SJSA1 (cell line): ENCODE data around the gene ARHGEF3. TPM values are rescaled to one million over a fixed set of nuclear protein-coding genes. Genes with fewer than 3 reads are reported as not detected.
"Not testable (repeated sequence)": the region's sequence is repeated elsewhere in the genome, so short reads cannot be mapped to it uniquely, and the experiment has no call there.

Source experiments
- DNase-seq, 2 experiments: peaks; one replicate each; pipeline ENCODE4 v3.0.0-alpha.2; 2015 to 2020; ENCODE audit warnings: low spot score in 2 of 2, low read depth in 1 of 2
- H3K27ac ChIP-seq: fragments of 250-450 bp; sonication (Bioruptor Pico); 2 replicates; pipeline ENCODE4 v1.5.1; 2020; ENCODE audit warnings: mild to moderate bottlenecking, moderate library complexity
- H3K27me3 ChIP-seq: fragments of 250-450 bp; sonication (Bioruptor Pico); replicated peaks from 2 replicates; pipeline ENCODE4 v1.5.1; 2020; ENCODE audit warnings: mild to moderate bottlenecking, moderate library complexity
- H3K36me3 ChIP-seq: fragments of 250-450 bp; sonication (Bioruptor Pico); 2 replicates; pipeline ENCODE4 v1.5.1; 2020; ENCODE audit warnings: mild to moderate bottlenecking
- H3K4me1 ChIP-seq: fragments of 250-450 bp; sonication (Bioruptor Pico); replicated peaks from 2 replicates; pipeline ENCODE4 v1.6.1; 2021; ENCODE audit warnings: mild to moderate bottlenecking
- H3K4me3 ChIP-seq: fragments of 250-450 bp; sonication (Bioruptor Pico); 2 replicates; pipeline ENCODE4 v1.5.1; 2020; ENCODE audit warnings: mild to moderate bottlenecking
- H3K9me3 ChIP-seq: fragments of 250-450 bp; sonication (Bioruptor Pico); replicated peaks from 2 replicates; pipeline ENCODE4 v1.5.1; 2020; ENCODE audit warnings: mild to moderate bottlenecking
- total RNA-seq: library from RNA; depleted of rRNA; stranded (reverse); fragments of >200 nt; shearing (Covaris generic); gene quantifications from 2 replicates; pipeline ENCODE4 v1.2.3, GENCODE V29; 2014

Gene ARHGEF3
- total RNA-seq, 1 experiment from 2014 or later, result 2.2 TPM

DNA sequence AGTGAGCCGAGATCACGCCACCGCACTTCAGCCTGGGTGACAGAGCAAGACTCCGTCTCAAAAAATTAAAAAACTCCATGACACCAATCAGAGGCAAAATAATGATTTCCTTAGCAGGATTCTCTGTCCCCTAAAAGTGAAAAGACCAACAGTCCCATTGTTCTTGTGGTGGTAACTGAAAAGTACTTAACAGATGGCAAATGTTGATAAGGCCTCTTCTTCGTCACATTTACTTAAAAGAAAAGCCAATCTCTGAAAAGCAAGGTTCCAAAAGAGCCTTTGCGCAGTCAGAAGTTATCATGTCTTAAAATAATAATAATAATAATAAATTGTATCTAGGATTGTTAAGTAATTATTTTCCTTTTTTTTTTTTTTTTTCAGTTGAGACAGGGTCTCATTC lies 62.7 kb downstream of the ARHGEF3 start:
- Histone ChIP-seq H3K4me3 (no peak overlapping the region), H3K27me3 (no peaks in the 10 kb centered on the region), H3K4me1 (no peaks in the 10 kb centered on the region), H3K9me3 (no peaks in the 10 kb centered on the region), H3K27ac (no peak overlapping the region), H3K36me3 (no peaks in the 10 kb centered on the region)
- DNase-seq, result no peak

- H3K27me3 ChIP-seq, result no peaks in the 10 kb centered on the region
- no peak overlapping the region for H3K27ac ChIP-seq
- no peaks in the 10 kb centered on the region for H3K9me3 ChIP-seq
- no peak overlapping the region for H3K4me3 ChIP-seq
- no peak for DNase-seq
- H3K4me1 ChIP-seq, result no peaks in the 10 kb centered on the region
- no peaks in the 10 kb centered on the region for H3K36me3 ChIP-seq
Measured at GRCh38 chr3:56737006-56737405, 64.7 kb downstream of the ARHGEF3 start.

DNA sequence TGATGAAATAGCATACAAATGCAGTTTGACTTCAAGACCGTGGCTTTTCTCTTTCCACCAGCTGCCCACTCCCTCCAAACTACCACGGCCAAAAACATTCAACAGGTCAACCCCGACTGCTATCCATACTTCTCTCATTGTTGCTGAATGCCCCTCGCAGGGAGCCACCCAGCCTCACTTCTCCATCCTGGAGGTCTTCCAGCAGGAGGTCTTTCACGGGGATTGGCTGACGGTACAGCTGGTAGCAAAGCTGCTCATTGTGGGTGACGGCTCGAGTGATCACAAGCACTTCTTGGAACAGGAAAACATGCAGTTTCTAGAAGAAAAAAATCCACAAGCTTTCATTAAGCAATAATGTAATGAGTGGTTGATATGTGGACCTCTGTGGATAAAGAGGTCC lies 69.6 kb downstream of the ARHGEF3 start:
- H3K4me1 ChIP-seq, result no peaks in the 10 kb centered on the region
- no peak overlapping the region for H3K4me3 ChIP-seq
- H3K36me3 ChIP-seq, result no peaks in the 10 kb centered on the region
- H3K27me3 ChIP-seq, result no peaks in the 10 kb centered on the region
- H3K9me3 ChIP-seq, result no peaks in the 10 kb centered on the region
- H3K27ac ChIP-seq, result no peak overlapping the region
- no peak for DNase-seq

GRCh38 chr3:56725175-56725574 lies 76.6 kb downstream of the ARHGEF3 start:
- H3K27me3 ChIP-seq, result no peaks in the 10 kb centered on the region
- no peak for DNase-seq
- H3K4me3 ChIP-seq, result no peak overlapping the region
- no peaks in the 10 kb centered on the region for H3K36me3 ChIP-seq
- H3K9me3 ChIP-seq, result no peaks in the 10 kb centered on the region
- no peak overlapping the region for H3K27ac ChIP-seq
- H3K4me1 ChIP-seq, result no peaks in the 10 kb centered on the region

GRCh38 chr3:56724676-56725075 lies 77.1 kb downstream of the ARHGEF3 start:
- Histone ChIP-seq H3K4me3 (no peak overlapping the region), H3K9me3 (no peaks in the 10 kb centered on the region), H3K36me3 (no peaks in the 10 kb centered on the region), H3K27me3 (no peaks in the 10 kb centered on the region), H3K4me1 (no peaks in the 10 kb centered on the region), H3K27ac (no peak overlapping the region)
- DNase-seq, result no peak

DNA sequence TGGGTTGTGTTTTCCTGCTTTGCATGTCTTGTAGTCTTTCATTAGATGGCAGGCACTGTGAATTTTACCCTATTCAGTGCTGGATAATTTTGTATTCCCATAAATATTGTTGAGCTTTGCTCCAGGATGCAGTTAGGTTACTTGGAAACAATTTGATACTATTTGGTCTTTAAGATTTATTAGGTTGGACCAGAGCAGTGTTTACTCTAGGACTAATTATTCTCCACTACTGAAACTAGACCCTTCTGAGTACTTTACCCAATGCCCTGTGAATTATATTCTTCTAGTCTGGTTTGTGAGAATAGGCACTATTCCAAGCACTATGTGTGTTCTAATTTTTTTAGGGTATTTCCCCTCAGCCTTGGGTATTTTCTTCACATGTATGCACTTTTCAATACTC lies 80.9 kb downstream of the ARHGEF3 start:
- H3K27ac ChIP-seq, result no peak overlapping the region
- no peak for DNase-seq
- no peaks in the 10 kb centered on the region for H3K36me3 ChIP-seq
- no peaks in the 10 kb centered on the region for H3K4me1 ChIP-seq
- H3K4me3 ChIP-seq, result no peak overlapping the region
- no peaks in the 10 kb centered on the region for H3K9me3 ChIP-seq
- H3K27me3 ChIP-seq, result no peaks in the 10 kb centered on the region

DNA sequence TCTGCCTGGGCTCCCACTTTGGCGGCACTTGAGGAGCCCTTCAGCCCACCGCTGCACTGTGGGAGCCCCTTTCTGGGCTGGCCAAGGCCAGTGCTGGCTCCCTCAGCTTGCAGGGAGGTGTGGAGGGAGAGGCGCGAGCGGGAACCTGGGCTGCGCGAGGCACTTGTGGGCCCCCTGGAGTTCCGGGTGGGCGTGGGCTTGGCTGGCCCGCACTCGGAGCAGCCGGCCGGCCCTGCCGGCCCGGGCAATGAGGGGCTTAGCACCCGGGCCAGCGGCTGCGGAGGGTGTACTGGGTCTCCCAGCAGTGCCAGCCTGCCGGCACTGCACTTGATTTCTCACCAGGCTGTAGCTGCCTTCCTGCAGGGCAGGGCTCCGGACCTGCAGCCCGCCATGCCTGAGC lies 82.9 kb downstream of the ARHGEF3 start:
- H3K36me3 ChIP-seq, H3K27me3 ChIP-seq, H3K9me3 ChIP-seq, H3K4me3 ChIP-seq, H3K27ac ChIP-seq, H3K4me1 ChIP-seq, DNase-seq: not testable (repeated sequence)

DNA sequence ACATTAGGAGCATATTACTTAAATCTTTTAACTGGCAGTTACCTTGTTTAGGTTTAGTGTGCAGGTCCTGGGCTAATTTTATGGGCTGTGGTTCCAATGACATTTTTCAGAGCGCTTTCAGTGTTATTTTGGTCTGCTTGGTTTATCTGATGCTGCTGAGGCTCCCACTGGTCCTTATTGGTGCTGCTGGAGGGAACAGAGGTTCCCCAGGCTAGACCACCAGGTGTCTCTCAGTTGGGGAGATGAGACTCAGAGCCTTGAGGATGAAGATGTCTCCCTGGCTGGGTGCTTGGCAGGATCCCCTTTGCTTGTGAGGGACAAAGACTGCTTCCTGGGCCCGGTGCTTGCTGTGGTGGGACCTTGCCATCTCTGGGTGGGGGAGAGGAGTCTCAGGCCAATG lies 90.4 kb downstream of the ARHGEF3 start:
- DNase-seq, result no peak
- Histone ChIP-seq H3K4me3 (no peak overlapping the region), H3K36me3 (no peaks in the 10 kb centered on the region)

DNA sequence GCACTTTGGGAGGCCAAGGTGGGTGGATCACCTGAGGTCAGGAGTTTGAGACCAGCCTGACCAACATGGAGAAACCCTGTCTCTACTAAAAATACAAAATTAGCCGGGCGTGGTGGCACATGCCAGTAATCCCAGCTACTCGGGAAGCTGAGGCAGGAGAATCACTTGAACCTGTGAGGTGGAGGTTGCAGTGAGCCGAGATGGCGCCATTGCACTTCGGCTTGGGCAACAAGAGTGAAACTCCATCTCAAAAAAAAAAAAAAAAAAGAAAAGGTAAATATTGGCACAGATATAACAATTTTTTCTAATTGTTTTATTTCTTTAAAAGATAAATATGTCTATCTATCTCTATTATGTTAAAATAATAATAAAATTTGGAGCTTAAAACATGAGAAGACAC lies 94.3 kb downstream of the ARHGEF3 start:
- H3K27me3 ChIP-seq, H3K4me3 ChIP-seq, H3K9me3 ChIP-seq, H3K4me1 ChIP-seq, H3K36me3 ChIP-seq, DNase-seq, H3K27ac ChIP-seq: not testable (repeated sequence)

More for the DNA sequence above, 90.4 kb downstream of the ARHGEF3 start:
- H3K9me3 ChIP-seq, result no peaks in the 10 kb centered on the region
- no peaks in the 10 kb centered on the region for H3K27me3 ChIP-seq
- no peaks in the 10 kb centered on the region for H3K4me1 ChIP-seq
- H3K27ac ChIP-seq, result no peak overlapping the region

DNA sequence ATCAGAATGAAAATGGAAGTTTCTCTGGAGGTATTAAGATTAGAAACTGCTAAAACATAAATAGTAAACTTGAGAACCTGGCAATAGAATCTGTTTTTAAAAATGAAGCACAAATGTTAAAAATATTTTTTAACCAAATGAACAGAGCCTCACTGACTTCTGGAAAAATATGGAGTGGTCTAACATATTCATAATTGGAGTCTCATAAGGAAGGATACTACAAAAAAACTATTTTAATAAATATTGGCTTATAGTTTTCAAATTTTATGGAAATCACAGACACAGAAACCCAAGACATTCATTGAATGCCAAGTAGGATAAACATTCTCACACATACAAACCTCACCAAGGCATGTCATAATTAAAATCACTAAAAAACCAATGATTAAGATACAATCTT lies 95.1 kb downstream of the ARHGEF3 start:
- no peak overlapping the region for H3K4me3 ChIP-seq
- H3K27ac ChIP-seq, result no peak overlapping the region
- no peaks in the 10 kb centered on the region for H3K9me3 ChIP-seq
- DNase-seq, result no peak
- no peaks in the 10 kb centered on the region for H3K4me1 ChIP-seq
- no peaks in the 10 kb centered on the region for H3K36me3 ChIP-seq
- H3K27me3 ChIP-seq, result no peaks in the 10 kb centered on the region

DNA sequence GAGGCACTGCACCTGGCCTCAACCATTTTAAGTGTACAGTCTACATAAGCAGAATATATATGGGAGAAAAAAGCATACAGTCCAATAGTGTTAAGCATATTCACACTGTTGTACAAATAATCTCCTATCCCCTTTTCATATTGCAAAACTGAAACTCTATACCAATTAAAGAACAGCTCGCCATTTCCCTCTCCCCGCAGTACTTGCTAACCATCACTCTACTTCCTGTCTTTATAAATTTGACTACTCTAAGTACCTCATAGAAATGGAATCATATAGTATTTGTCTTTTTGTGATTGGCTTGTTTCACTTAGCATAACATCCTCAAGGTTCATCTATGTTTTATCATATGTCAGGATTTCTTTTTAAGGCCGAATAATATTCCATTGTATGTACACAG lies 97.0 kb downstream of the ARHGEF3 start:
- H3K27me3 ChIP-seq, result no peaks in the 10 kb centered on the region
- no peak for DNase-seq
- H3K4me3 ChIP-seq, result no peak overlapping the region
- H3K36me3 ChIP-seq, result no peaks in the 10 kb centered on the region
- no peaks in the 10 kb centered on the region for H3K9me3 ChIP-seq
- no peak overlapping the region for H3K27ac ChIP-seq
- no peaks in the 10 kb centered on the region for H3K4me1 ChIP-seq

DNA sequence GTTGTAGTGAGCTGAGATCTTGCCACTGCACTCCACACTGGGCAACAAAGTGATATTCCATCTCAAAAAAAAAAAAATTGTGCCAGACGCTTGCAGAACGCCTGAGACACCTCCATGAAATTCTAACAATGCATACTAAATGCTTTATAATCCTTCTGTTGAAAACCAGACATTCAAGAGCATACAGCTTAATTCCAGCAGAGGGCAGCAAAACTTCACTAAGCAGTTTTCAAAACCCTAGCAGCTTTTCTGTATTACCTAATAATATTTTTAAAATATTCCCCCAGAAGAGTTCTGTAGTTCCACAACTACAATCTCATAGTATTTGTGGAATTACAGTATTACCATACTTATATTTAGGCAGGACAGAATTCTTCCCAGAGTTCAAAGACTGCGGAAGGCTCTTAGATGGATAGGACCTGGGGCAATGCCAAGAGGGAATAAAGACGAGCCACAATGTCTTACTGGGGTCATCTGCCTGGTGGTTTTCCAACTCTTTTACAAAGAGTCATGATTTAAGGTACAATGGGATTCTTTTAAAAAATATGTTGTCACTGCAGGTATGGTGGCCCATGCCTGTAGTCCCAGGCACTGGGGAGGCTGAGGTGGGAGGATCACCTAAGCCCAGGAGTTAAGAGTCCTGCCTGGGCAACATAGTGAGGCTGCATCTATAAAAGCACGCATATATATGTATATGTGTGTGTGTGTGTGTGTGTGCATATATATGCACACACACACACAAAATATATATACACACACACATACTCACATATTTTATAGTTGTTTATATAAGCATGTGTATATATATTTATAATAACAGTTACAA lies 99.0 kb downstream of the ARHGEF3 start:
- no peak overlapping the region for H3K27ac ChIP-seq

GRCh38 chr3:56700151-56700550 lies 101.6 kb downstream of the ARHGEF3 start:
- no peak for DNase-seq
- no peak overlapping the region for H3K4me3 ChIP-seq
- H3K27me3 ChIP-seq, result no peaks in the 10 kb centered on the region
- H3K27ac ChIP-seq, result no peak overlapping the region
- no peaks in the 10 kb centered on the region for H3K9me3 ChIP-seq
- H3K36me3 ChIP-seq, result no peaks in the 10 kb centered on the region
- H3K4me1 ChIP-seq, result no peaks in the 10 kb centered on the region

More for the DNA sequence above, 99.0 kb downstream of the ARHGEF3 start:
- H3K4me3 ChIP-seq, result no peak overlapping the region
- H3K9me3 ChIP-seq, result no peaks in the 10 kb centered on the region
- no peaks in the 10 kb centered on the region for H3K36me3 ChIP-seq
- DNase-seq, result peak in 1 of 2 experiments; percentile 35
- no peaks in the 10 kb centered on the region for H3K4me1 ChIP-seq
- H3K27me3 ChIP-seq, result no peaks in the 10 kb centered on the region

GRCh38 chr3:56694867-56695683 lies 106.7 kb downstream of the ARHGEF3 start:
- Histone ChIP-seq H3K27me3 (no peaks in the 10 kb centered on the region), H3K27ac (no peak overlapping the region), H3K4me1 (no peaks in the 10 kb centered on the region), H3K9me3 (no peaks in the 10 kb centered on the region), H3K4me3 (no peak overlapping the region), H3K36me3 (no peaks in the 10 kb centered on the region)
- no peak for DNase-seq
